Testis (tissue), 3 donors: ENCODE measurements around the gene BGN. TPM values are rescaled to one million over a fixed set of nuclear protein-coding genes. Genes with fewer than 3 reads are reported as not detected.

Source experiments
- DNase-seq: peaks from one replicate; pipeline ENCODE4 v3.0.0-alpha.2; 2019
- H3K27ac ChIP-seq, 2 donors: fragments of 200-600 bp; sonication (generic); one replicate each; pipeline ENCODE4 v1.5.1; 2019
- H3K27me3 ChIP-seq: fragments of 200-600 bp; sonication (generic); one replicate; pipeline ENCODE4 v1.5.1; 2019
- H3K36me3 ChIP-seq: fragments of 200-600 bp; sonication (generic); one replicate; pipeline ENCODE4 v1.5.1; 2017; ENCODE audit warnings: low read depth; ENCODE audit errors: missing control alignments
- H3K4me1 ChIP-seq: fragments of 200-600 bp; sonication (generic); one replicate; pipeline ENCODE4 v1.5.1; 2019
- H3K4me3 ChIP-seq, 2 donors: fragments of 200-600 bp; sonication (generic); one replicate each; pipeline ENCODE4 v1.5.1; 2017 to 2019
- H3K9me3 ChIP-seq: fragments of 200-600 bp; sonication (generic); one replicate; pipeline ENCODE4 v1.5.1; 2017
- CTCF ChIP-seq, 3 experiments: fragments of 450-650 bp in 2 of 3; fragments of 200-600 bp in 1 of 3; sonication (generic) in 1 of 3; IDR thresholded peaks; one replicate each; pipeline ENCODE4 v1.5.1; 2016 to 2019; ENCODE audit warnings: antibody characterized with exemption in 3 of 3, mild to moderate bottlenecking in 2 of 3, moderate library complexity in 1 of 3
- POLR2A ChIP-seq: fragments of 450-650 bp; IDR thresholded peaks from one replicate; pipeline ENCODE4 v1.6.1; 2017; ENCODE audit warnings: antibody characterized with exemption, mild to moderate bottlenecking, moderate library complexity
- WGBS, 2 donors: methylation state at CpG; one replicate each; pipeline ENCODE4 v1.1.5; 2018; 5-methylcytosine and 5-hydroxymethylcytosine counted together
- intact Hi-C: fragments of 100-400 bp; cut with DNase I; formaldehyde crosslinking; loops from one replicate; pipeline ENCODE4 v1.15.1; 2023; ENCODE audit warnings: low total_unique reads
- polyA plus RNA-seq: library from polyadenylated mRNA; stranded (reverse); fragments of 350-450 nt; fragmentation: Illumina TruSeq; extraction: RNeasy Lipid Tissue Mini Kit (QIAGEN cat#74804); gene quantifications from one replicate; pipeline ENCODE4 v1.2.3, GENCODE V29; 2014; ENCODE audit warnings: low read depth, low replicate concordance; ENCODE audit not compliant: insufficient read depth
- total RNA-seq, 2 donors: library from RNA; depleted of rRNA; stranded (reverse); fragments of >200 nt; gene quantifications; one replicate each; pipeline ENCODE4 v1.2.3, GENCODE V29; 2016

Gene BGN
- total and polyA plus RNA-seq, 3 donors from 2014 or later: 42.3 to 174 (median 76.5) TPM

GRCh38 chrX:153456704-153457103 is 38.1 kb upstream of the BGN start:
- TF ChIP-seq POLR2A (no peak), CTCF (IDR thresholded peaks at IDR 0.05) (no peak)
- H3K36me3 ChIP-seq: no peaks in the 10 kb centered on the region
- 90% methylated on average over 9 of the region's 9 CpGs; no CpG with 5 or more reads in 1 of the 2 donors for whole genome bisulfite sequencing, 2 donors
- no peak for DNase-seq
- no peaks in the 10 kb centered on the region for H3K27me3 ChIP-seq
- no peaks in the 10 kb centered on the region for H3K4me1 ChIP-seq
- intact Hi-C loops: no loop called here
- H3K27ac ChIP-seq: no peak overlapping the region
- no peak overlapping the region for H3K4me3 ChIP-seq
- H3K9me3 ChIP-seq: no peaks in the 10 kb centered on the region

- DNase-seq: no peak
- no peaks in the 10 kb centered on the region for H3K36me3 ChIP-seq
Observed at GRCh38 chrX:153457136-153457825, 37.5 kb upstream of the BGN start.

GRCh38 chrX:153457827-153458466 is 36.8 kb upstream of the BGN start:
- no peaks in the 10 kb centered on the region for H3K9me3 ChIP-seq
- DNase-seq: no peak
- 94 to 100% methylated on average over 2 to 14 of the region's 17 CpGs for WGBS, 2 donors
- H3K36me3 ChIP-seq: no peaks in the 10 kb centered on the region
- no peaks in the 10 kb centered on the region for H3K4me1 ChIP-seq
- H3K27ac ChIP-seq: no peak overlapping the region
- intact Hi-C loops: no loop called here
- TF ChIP-seq POLR2A (no peak), CTCF (IDR thresholded peaks at IDR 0.05) (no peak)
- no peaks in the 10 kb centered on the region for H3K27me3 ChIP-seq
- no peak overlapping the region for H3K4me3 ChIP-seq

More at GRCh38 chrX:153457136-153457825, 37.5 kb upstream of the BGN start:
- Histone ChIP-seq H3K27me3 (no peaks in the 10 kb centered on the region), H3K4me1 (no peaks in the 10 kb centered on the region), H3K9me3 (no peaks in the 10 kb centered on the region), H3K27ac (no peak overlapping the region), H3K4me3 (no peak overlapping the region)
- intact Hi-C loops: no loop called here
- no peak for TF ChIP-seq CTCF (IDR thresholded peaks at IDR 0.05)
- TF ChIP-seq POLR2A: no peak
- 93% methylated on average over 12 of the region's 18 CpGs; no CpG with 5 or more reads in 1 of the 2 donors for WGBS, 2 donors

GRCh38 chrX:153458476-153458875 is 36.3 kb upstream of the BGN start:
- no peaks in the 10 kb centered on the region for H3K36me3 ChIP-seq
- H3K27me3 ChIP-seq: no peaks in the 10 kb centered on the region
- WGBS, 2 donors: 77 to 94% methylated on average over 3 to 4 of the region's 4 CpGs
- DNase-seq: no peak
- H3K4me3 ChIP-seq: no peak overlapping the region
- H3K4me1 ChIP-seq: no peaks in the 10 kb centered on the region
- intact Hi-C loops: no loop called here
- H3K9me3 ChIP-seq: no peaks in the 10 kb centered on the region
- H3K27ac ChIP-seq: no peak overlapping the region
- TF ChIP-seq POLR2A: no peak
- no peak for TF ChIP-seq CTCF (IDR thresholded peaks at IDR 0.05)
